Liver (tissue), 9 donors: ENCODE measurements around the gene MCM9. TPM values are rescaled to one million over a fixed set of nuclear protein-coding genes. Genes with fewer than 3 reads are reported as not detected.

Experiments
- DNase-seq: peaks from one replicate; pipeline ENCODE4 v3.0.0-alpha.2; 2017; ENCODE audit warnings: low spot score
- H3K27ac ChIP-seq, 2 donors: one replicate each; pipeline ENCODE4 v1.7.0; 2013; ENCODE audit warnings: inconsistent platforms in 2 of 2, low read length in 2 of 2, control low read depth in 1 of 2, low read depth in 1 of 2, mild to moderate bottlenecking in 1 of 2
- H3K27me3 ChIP-seq, 4 donors: one replicate each; pipeline versions ENCODE4 v1.6.1 to v1.7.0; 2013; ENCODE audit warnings: low read length in 3 of 4, inconsistent platforms in 1 of 4, mild to moderate bottlenecking in 1 of 4, moderate library complexity in 1 of 4; ENCODE audit not compliant: control insufficient read depth in 4 of 4, insufficient read depth in 4 of 4
- H3K36me3 ChIP-seq, 4 donors: one replicate each; pipeline versions ENCODE4 v1.6.1 to v1.7.0; 2013; ENCODE audit warnings: low read length in 3 of 4, mild to moderate bottlenecking in 3 of 4, low read depth in 1 of 4, moderate library complexity in 1 of 4; ENCODE audit not compliant: control insufficient read depth in 4 of 4, insufficient read depth in 3 of 4
- H3K4me1 ChIP-seq, 4 donors: one replicate each; pipeline versions ENCODE4 v1.6.1 to v1.7.0; 2013; ENCODE audit warnings: low read length in 3 of 4, mild to moderate bottlenecking in 3 of 4, moderate library complexity in 1 of 4; ENCODE audit not compliant: control insufficient read depth in 4 of 4, insufficient read depth in 4 of 4
- H3K4me3 ChIP-seq, 3 donors: one replicate each; pipeline versions ENCODE4 v1.6.1 to v1.7.0; 2013; ENCODE audit warnings: low read length in 3 of 3, control low read depth in 1 of 3, low read depth in 1 of 3, mild to moderate bottlenecking in 1 of 3
- H3K9ac ChIP-seq, 2 donors: one replicate each; pipeline ENCODE4 v1.7.0; 2013; ENCODE audit warnings: low read length in 2 of 2, mild to moderate bottlenecking in 2 of 2, moderate library complexity in 2 of 2, control low read depth in 1 of 2, low read depth in 1 of 2
- H3K9me3 ChIP-seq, 4 donors: one replicate each; pipeline versions ENCODE4 v1.6.1 to v1.7.0; 2013; ENCODE audit warnings: low read length in 3 of 4; ENCODE audit not compliant: control insufficient read depth in 4 of 4
- EGR1 ChIP-seq, 2 donors: IDR thresholded peaks; 2 replicates each; pipeline ENCODE4 v1.6.1; 2016 to 2018; ENCODE audit warnings: antibody characterized with exemption in 2 of 2, low read depth in 2 of 2
- FOXA1 ChIP-seq: IDR thresholded peaks from 2 replicates; pipeline ENCODE4 v1.6.1; 2016; ENCODE audit warnings: antibody characterized with exemption
- FOXA2 ChIP-seq: IDR thresholded peaks from 2 replicates; pipeline ENCODE4 v1.6.1; 2016; ENCODE audit warnings: antibody characterized with exemption
- GABPA ChIP-seq, 2 donors: IDR thresholded peaks in 1 of 2; conservative IDR thresholded peaks in 1 of 2; 2 replicates each; pipeline ENCODE4 v1.6.1; 2016; ENCODE audit warnings: antibody characterized with exemption in 2 of 2, mild to moderate bottlenecking in 1 of 2, moderate library complexity in 1 of 2
- HNF4A ChIP-seq, 2 donors: conservative IDR thresholded peaks; 2 replicates each; pipeline ENCODE4 v1.6.1; 2016; ENCODE audit warnings: antibody characterized with exemption in 2 of 2, mild to moderate bottlenecking in 2 of 2
- HNF4G ChIP-seq: IDR thresholded peaks from 2 replicates; pipeline ENCODE4 v1.6.1; 2016; ENCODE audit warnings: antibody characterized with exemption
- JUND ChIP-seq, 2 donors: IDR thresholded peaks; 2 replicates each; pipeline ENCODE4 v1.6.1; 2016; ENCODE audit warnings: antibody characterized with exemption in 2 of 2
- NR2F2 ChIP-seq: IDR thresholded peaks from 2 replicates; pipeline ENCODE4 v1.6.1; 2016; ENCODE audit warnings: antibody characterized with exemption
- RAD21 ChIP-seq, 2 donors: IDR thresholded peaks; 2 replicates each; pipeline ENCODE4 v1.6.1; 2016; ENCODE audit warnings: antibody characterized with exemption in 2 of 2, mild to moderate bottlenecking in 2 of 2
- RXRA ChIP-seq, 2 donors: IDR thresholded peaks; 2 replicates each; pipeline ENCODE4 v1.6.1; 2017 to 2018; ENCODE audit warnings: antibody characterized with exemption in 2 of 2, mild to moderate bottlenecking in 1 of 2
- SP1 ChIP-seq: IDR thresholded peaks from 2 replicates; pipeline ENCODE4 v1.6.1; 2018; ENCODE audit warnings: antibody characterized with exemption, mild to moderate bottlenecking
- TAF1 ChIP-seq: conservative IDR thresholded peaks from 2 replicates; pipeline ENCODE4 v1.6.1; 2016; ENCODE audit warnings: antibody characterized with exemption, mild to moderate bottlenecking
- YY1 ChIP-seq: IDR thresholded peaks from 2 replicates; pipeline ENCODE4 v1.6.1; 2016; ENCODE audit warnings: antibody characterized with exemption, mild to moderate bottlenecking
- WGBS: extraction: QIAGEN DNeasy Blood & Tissue Kit; methylation state at CpG from one replicate; pipeline ENCODE4 v1.1.7; 2013; 5-methylcytosine and 5-hydroxymethylcytosine counted together
- polyA plus RNA-seq, 2 donors: library from polyadenylated mRNA; stranded (reverse) in 1 of 2; unstranded in 1 of 2; fragments of 200-250 nt in 1 of 2; fragments of >200 nt in 1 of 2; fragmentation: Nextera tagmentation in 1 of 2; extraction: Ambion mirVana in 1 of 2; gene quantifications; one replicate each; pipeline versions ENCODE4 v1.2.1 to v1.2.3, GENCODE V29; 2013 to 2015
- total RNA-seq, 2 donors: library from RNA; depleted of rRNA; stranded (reverse); fragments of >200 nt; gene quantifications; one replicate each; pipeline ENCODE4 v1.2.3, GENCODE V29; 2014
- TF ChIP-seq, protein P1 (sequence below): fragments of 150-350 bp; IDR thresholded peaks from 2 replicates; pipeline ENCODE4 v1.5.1; 2017; ENCODE audit warnings: improper control_type of control experiment, low read depth, low read length; ENCODE audit not compliant: missing input control
- TF ChIP-seq, protein P2 (sequence below): IDR thresholded peaks from 2 replicates; pipeline ENCODE4 v1.6.1; 2016; ENCODE audit warnings: antibody characterized with exemption
- TF ChIP-seq, protein P3 (sequence below): IDR thresholded peaks from 2 replicates; pipeline ENCODE4 v1.6.1; 2016; ENCODE audit warnings: antibody characterized with exemption, mild to moderate bottlenecking
- TF ChIP-seq, protein P4 (sequence below): IDR thresholded peaks from 2 replicates; pipeline ENCODE4 v1.6.1; 2016; ENCODE audit warnings: antibody characterized with exemption
- TF ChIP-seq, protein P5 (sequence below): IDR thresholded peaks from 2 replicates; pipeline ENCODE4 v1.6.1; 2016; ENCODE audit warnings: antibody characterized with exemption
- donor health status: healthy.
- donor health status: healthy.
- donor health status: healthy.
- donor health status: healthy.
- donor health status: healthy.

MCM9 gene
- total and polyA plus RNA-seq, 4 donors: 3.6 to 17.4 (median 8.7) TPM

DNA sequence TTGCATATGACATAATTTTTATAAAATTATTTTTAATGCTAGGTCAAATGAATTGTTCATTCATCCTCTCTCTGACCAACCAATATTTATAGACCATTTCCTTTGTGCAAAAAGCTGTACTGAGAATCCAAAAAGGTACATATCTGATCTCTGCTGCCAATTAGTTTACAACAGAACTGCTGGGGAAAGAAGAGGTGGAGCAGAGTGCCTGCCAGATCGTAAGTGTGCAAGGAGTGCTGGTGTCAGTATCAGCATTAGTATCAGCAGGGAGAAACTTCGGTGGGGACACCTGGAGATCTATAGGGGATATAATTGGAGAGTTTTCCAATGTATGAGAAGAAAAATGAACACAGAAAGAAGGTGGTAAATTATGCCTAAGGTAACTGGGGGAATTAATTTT is 104.3 kb downstream of the MCM9 start:
- no peaks in the 10 kb centered on the region for H3K27me3 ChIP-seq
- no peaks in the 10 kb centered on the region for H3K9me3 ChIP-seq
- peaks cover 8 to 21% (median 13%) of the 10 kb centered on the region in 4 donors for H3K36me3 ChIP-seq
- no peak overlapping the region for H3K4me3 ChIP-seq
- no peaks in the 10 kb centered on the region for H3K4me1 ChIP-seq
- TF ChIP-seq RXRA (IDR thresholded peaks at IDR 0.05) (no peak), NR2F2 (no peak), HNF4G (no peak), RAD21 (IDR thresholded peaks at IDR 0.05) (no peak), FOXA2 (no peak), TAF1 (no peak), HNF4A (conservative IDR thresholded peaks at IDR 0.05) (no peak), YY1 (no peak), EGR1 (IDR thresholded peaks at IDR 0.05; ENCODE audit: low read depth in 2 of 2) (no peak), FOXA1 (no peak), JUND (IDR thresholded peaks at IDR 0.05) (no peak), GABPA (IDR thresholded peaks at IDR 0.05 in 1 of 2, conservative IDR thresholded peaks at IDR 0.05 in 1 of 2) (no peak), SP1 (no peak)
- TF ChIP-seq, protein P1, sequence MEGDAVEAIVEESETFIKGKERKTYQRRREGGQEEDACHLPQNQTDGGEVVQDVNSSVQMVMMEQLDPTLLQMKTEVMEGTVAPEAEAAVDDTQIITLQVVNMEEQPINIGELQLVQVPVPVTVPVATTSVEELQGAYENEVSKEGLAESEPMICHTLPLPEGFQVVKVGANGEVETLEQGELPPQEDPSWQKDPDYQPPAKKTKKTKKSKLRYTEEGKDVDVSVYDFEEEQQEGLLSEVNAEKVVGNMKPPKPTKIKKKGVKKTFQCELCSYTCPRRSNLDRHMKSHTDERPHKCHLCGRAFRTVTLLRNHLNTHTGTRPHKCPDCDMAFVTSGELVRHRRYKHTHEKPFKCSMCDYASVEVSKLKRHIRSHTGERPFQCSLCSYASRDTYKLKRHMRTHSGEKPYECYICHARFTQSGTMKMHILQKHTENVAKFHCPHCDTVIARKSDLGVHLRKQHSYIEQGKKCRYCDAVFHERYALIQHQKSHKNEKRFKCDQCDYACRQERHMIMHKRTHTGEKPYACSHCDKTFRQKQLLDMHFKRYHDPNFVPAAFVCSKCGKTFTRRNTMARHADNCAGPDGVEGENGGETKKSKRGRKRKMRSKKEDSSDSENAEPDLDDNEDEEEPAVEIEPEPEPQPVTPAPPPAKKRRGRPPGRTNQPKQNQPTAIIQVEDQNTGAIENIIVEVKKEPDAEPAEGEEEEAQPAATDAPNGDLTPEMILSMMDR: no peak
- TF ChIP-seq, protein P2, sequence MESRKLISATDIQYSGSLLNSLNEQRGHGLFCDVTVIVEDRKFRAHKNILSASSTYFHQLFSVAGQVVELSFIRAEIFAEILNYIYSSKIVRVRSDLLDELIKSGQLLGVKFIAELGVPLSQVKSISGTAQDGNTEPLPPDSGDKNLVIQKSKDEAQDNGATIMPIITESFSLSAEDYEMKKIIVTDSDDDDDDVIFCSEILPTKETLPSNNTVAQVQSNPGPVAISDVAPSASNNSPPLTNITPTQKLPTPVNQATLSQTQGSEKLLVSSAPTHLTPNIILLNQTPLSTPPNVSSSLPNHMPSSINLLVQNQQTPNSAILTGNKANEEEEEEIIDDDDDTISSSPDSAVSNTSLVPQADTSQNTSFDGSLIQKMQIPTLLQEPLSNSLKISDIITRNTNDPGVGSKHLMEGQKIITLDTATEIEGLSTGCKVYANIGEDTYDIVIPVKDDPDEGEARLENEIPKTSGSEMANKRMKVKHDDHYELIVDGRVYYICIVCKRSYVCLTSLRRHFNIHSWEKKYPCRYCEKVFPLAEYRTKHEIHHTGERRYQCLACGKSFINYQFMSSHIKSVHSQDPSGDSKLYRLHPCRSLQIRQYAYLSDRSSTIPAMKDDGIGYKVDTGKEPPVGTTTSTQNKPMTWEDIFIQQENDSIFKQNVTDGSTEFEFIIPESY: no peak
- TF ChIP-seq, protein P3, sequence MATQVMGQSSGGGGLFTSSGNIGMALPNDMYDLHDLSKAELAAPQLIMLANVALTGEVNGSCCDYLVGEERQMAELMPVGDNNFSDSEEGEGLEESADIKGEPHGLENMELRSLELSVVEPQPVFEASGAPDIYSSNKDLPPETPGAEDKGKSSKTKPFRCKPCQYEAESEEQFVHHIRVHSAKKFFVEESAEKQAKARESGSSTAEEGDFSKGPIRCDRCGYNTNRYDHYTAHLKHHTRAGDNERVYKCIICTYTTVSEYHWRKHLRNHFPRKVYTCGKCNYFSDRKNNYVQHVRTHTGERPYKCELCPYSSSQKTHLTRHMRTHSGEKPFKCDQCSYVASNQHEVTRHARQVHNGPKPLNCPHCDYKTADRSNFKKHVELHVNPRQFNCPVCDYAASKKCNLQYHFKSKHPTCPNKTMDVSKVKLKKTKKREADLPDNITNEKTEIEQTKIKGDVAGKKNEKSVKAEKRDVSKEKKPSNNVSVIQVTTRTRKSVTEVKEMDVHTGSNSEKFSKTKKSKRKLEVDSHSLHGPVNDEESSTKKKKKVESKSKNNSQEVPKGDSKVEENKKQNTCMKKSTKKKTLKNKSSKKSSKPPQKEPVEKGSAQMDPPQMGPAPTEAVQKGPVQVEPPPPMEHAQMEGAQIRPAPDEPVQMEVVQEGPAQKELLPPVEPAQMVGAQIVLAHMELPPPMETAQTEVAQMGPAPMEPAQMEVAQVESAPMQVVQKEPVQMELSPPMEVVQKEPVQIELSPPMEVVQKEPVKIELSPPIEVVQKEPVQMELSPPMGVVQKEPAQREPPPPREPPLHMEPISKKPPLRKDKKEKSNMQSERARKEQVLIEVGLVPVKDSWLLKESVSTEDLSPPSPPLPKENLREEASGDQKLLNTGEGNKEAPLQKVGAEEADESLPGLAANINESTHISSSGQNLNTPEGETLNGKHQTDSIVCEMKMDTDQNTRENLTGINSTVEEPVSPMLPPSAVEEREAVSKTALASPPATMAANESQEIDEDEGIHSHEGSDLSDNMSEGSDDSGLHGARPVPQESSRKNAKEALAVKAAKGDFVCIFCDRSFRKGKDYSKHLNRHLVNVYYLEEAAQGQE: no peak
- TF ChIP-seq, protein P4, sequence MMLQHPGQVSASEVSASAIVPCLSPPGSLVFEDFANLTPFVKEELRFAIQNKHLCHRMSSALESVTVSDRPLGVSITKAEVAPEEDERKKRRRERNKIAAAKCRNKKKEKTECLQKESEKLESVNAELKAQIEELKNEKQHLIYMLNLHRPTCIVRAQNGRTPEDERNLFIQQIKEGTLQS: no peak
- TF ChIP-seq, protein P5, sequence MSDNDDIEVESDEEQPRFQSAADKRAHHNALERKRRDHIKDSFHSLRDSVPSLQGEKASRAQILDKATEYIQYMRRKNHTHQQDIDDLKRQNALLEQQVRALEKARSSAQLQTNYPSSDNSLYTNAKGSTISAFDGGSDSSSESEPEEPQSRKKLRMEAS: no peak
- DNase-seq: no peak
- H3K27ac ChIP-seq: no peak overlapping the region
- no peak overlapping the region for H3K9ac ChIP-seq
- 95% methylated on average over 2 of the region's 2 CpGs for WGBS
